IMR-90 (cell line): Measurements from ENCODE around the gene TMC1. TPM values are rescaled to one million over a fixed set of nuclear protein-coding genes. Genes with fewer than 3 reads are reported as not detected.

ENCODE experiments used
- ATAC-seq: fragments of 200-7000 bp; cut with Tn5 transposase; 2 replicates; pipeline ENCODE4 v1.9.1; 2020; ENCODE audit warnings: low read depth, mild to moderate bottlenecking, moderate library complexity
- BruUV-seq: library from RNA; stranded (reverse); fragments of 400-500 nt; replicated peaks from 2 replicates; lab custom pipeline; 2021; lab: Mats Ljungman, UMichigan
- CTCF ChIA-PET: fragments of 300-600 bp; formaldehyde crosslinking; extraction: SDS; loops from one replicate; lab custom pipeline; 2021; ENCODE audit warnings: antibody characterized with exemption; lab: Yijun Ruan, JAX
- POLR2A ChIA-PET: fragments of 300-600 bp; sonication (Branson Sonifier 250); formaldehyde crosslinking; loops from one replicate; lab custom pipeline; 2022; ENCODE audit warnings: antibody characterized with exemption; ENCODE audit not compliant: unreplicated experiment; lab: Charles Lee
- DNase-seq: peaks from one replicate; pipeline ENCODE4 v3.0.0; 2013
- H2AFZ ChIP-seq: replicated peaks from 2 replicates; pipeline ENCODE3; 2013; ENCODE audit warnings: low read length, mild to moderate bottlenecking; ENCODE audit not compliant: poor library complexity
- H2AK5ac ChIP-seq: 2 replicates; pipeline ENCODE4 v1.6.1; 2013; ENCODE audit warnings: low read depth, low read length, inconsistent platforms
- H2AK9ac ChIP-seq: replicated peaks from 2 replicates; pipeline ENCODE3; 2013; ENCODE audit warnings: mild to moderate bottlenecking, low read depth, low read length, moderate library complexity; ENCODE audit not compliant: poor library complexity
- H2BK120ac ChIP-seq: 2 replicates; pipeline ENCODE4 v1.6.1; 2013; ENCODE audit warnings: low read depth, low read length, inconsistent platforms
- H2BK15ac ChIP-seq: 3 replicates; pipeline ENCODE4 v1.6.1; 2013; ENCODE audit warnings: low read depth, low read length, inconsistent platforms
- H2BK20ac ChIP-seq: 2 replicates; pipeline ENCODE4 v1.6.1; 2013; ENCODE audit warnings: low read depth, mild to moderate bottlenecking, inconsistent platforms, low read length, moderate library complexity
- H2BK5ac ChIP-seq: 2 replicates; pipeline ENCODE4 v1.6.1; 2013; ENCODE audit warnings: mild to moderate bottlenecking, low read depth, low read length, inconsistent platforms; ENCODE audit not compliant: poor library complexity, severe bottlenecking
- H3K14ac ChIP-seq: replicated peaks from 2 replicates; pipeline ENCODE4 v1.6.1; 2013; ENCODE audit warnings: low read depth, low read length, inconsistent platforms
- H3K18ac ChIP-seq: 2 replicates; pipeline ENCODE4 v1.6.1; 2013; ENCODE audit warnings: low read depth, low read length, control low read depth
- H3K23ac ChIP-seq: 2 replicates; pipeline ENCODE4 v1.6.1; 2013; ENCODE audit warnings: low read depth, low read length, inconsistent platforms
- H3K27ac ChIP-seq: 2 replicates; pipeline ENCODE4 v1.5.1; 2013; ENCODE audit warnings: mild to moderate bottlenecking, control low read depth, low read length; ENCODE audit not compliant: insufficient read depth
- H3K27me3 ChIP-seq: 2 replicates; pipeline ENCODE4 v1.6.1; 2013; ENCODE audit warnings: low read length; ENCODE audit not compliant: control insufficient read depth, insufficient read depth
- H3K36me3 ChIP-seq: 2 replicates; pipeline ENCODE4 v1.6.1; 2013; ENCODE audit warnings: low read length, mixed read lengths; ENCODE audit not compliant: control insufficient read depth, insufficient read depth
- H3K4ac ChIP-seq: 2 replicates; pipeline ENCODE4 v1.6.1; 2013; ENCODE audit warnings: low read depth, low read length, inconsistent platforms
- H3K4me1 ChIP-seq: 2 replicates; pipeline ENCODE4 v1.6.1; 2013; ENCODE audit warnings: low read length, mixed read lengths; ENCODE audit not compliant: control insufficient read depth, insufficient read depth
- H3K4me2 ChIP-seq: 2 replicates; pipeline ENCODE4 v1.6.1; 2013; ENCODE audit warnings: low read depth, mild to moderate bottlenecking, control low read depth, low read length, moderate library complexity
- H3K4me3 ChIP-seq: 2 replicates; pipeline ENCODE4 v1.5.1; 2013; ENCODE audit warnings: low read depth, mild to moderate bottlenecking, control low read depth, low read length, moderate library complexity; ENCODE audit not compliant: insufficient read depth
- H3K56ac ChIP-seq: 2 replicates; pipeline ENCODE4 v1.6.1; 2013; ENCODE audit warnings: low read length, inconsistent platforms; ENCODE audit not compliant: insufficient read depth; ENCODE audit errors: extremely low read depth
- H3K79me1 ChIP-seq, 2 experiments: 2 replicates each; pipeline ENCODE4 v1.6.1; 2013; ENCODE audit warnings: low read length in 2 of 2, inconsistent platforms in 1 of 2, low read depth in 1 of 2
- H3K9ac ChIP-seq: 2 replicates; pipeline ENCODE4 v1.6.1; 2013; ENCODE audit warnings: low read depth, low read length, control low read depth
- H3K9me1 ChIP-seq: 2 replicates; pipeline ENCODE4 v1.6.1; 2013; ENCODE audit warnings: low read length, inconsistent platforms; ENCODE audit not compliant: insufficient read depth
- H3K9me3 ChIP-seq: 2 replicates; pipeline ENCODE4 v1.6.1; 2013; ENCODE audit warnings: low read length; ENCODE audit not compliant: control insufficient read depth, insufficient read depth
- H4K20me1 ChIP-seq: 2 replicates; pipeline ENCODE4 v1.6.1; 2013; ENCODE audit warnings: low read length, inconsistent platforms; ENCODE audit not compliant: insufficient read depth
- H4K5ac ChIP-seq: 2 replicates; pipeline ENCODE4 v1.6.1; 2013; ENCODE audit warnings: mild to moderate bottlenecking, low read depth, low read length, control low read depth
- H4K8ac ChIP-seq, 2 experiments: 2 replicates each; pipeline ENCODE4 v1.6.1; 2013; ENCODE audit warnings: low read depth in 2 of 2, low read length in 2 of 2, control low read depth in 1 of 2, inconsistent platforms in 1 of 2
- H4K91ac ChIP-seq: 2 replicates; pipeline ENCODE4 v1.6.1; 2013; ENCODE audit warnings: low read depth, low read length, inconsistent platforms; ENCODE audit not compliant: insufficient read depth
- BHLHE40 ChIP-seq: fragments of 150-350 bp; IDR thresholded peaks from 2 replicates; pipeline ENCODE4 v1.6.1; 2016; ENCODE audit warnings: mild to moderate bottlenecking, low read depth, low read length
- CEBPB ChIP-seq: IDR thresholded peaks from 2 replicates; pipeline ENCODE4 v1.6.1; 2012; ENCODE audit warnings: low read depth, low read length, improper control_type of control experiment
- CHD1 ChIP-seq: IDR thresholded peaks from 2 replicates; pipeline ENCODE4 v1.6.1; 2012; ENCODE audit warnings: low read depth, low read length, improper control_type of control experiment
- CTCF ChIP-seq: conservative IDR thresholded peaks from 2 replicates; pipeline ENCODE4 v1.5.1; 2012; ENCODE audit warnings: mild to moderate bottlenecking, low read depth, low read length, improper control_type of control experiment
- ELK1 ChIP-seq: fragments of 150-350 bp; IDR thresholded peaks from 2 replicates; pipeline ENCODE4 v1.6.1; 2016; ENCODE audit warnings: low read depth, mild to moderate bottlenecking, low read length, moderate library complexity, borderline replicate concordance
- FOS ChIP-seq: fragments of 150-350 bp; IDR thresholded peaks from 2 replicates; pipeline ENCODE4 v1.6.1; 2016; ENCODE audit warnings: low read depth, low read length
- MAFK ChIP-seq: IDR thresholded peaks from 2 replicates; pipeline ENCODE4 v1.6.1; 2012; ENCODE audit warnings: low read depth, low read length, improper control_type of control experiment
- MAZ ChIP-seq: IDR thresholded peaks from 2 replicates; pipeline ENCODE4 v1.6.1; 2012; ENCODE audit warnings: low read depth, mild to moderate bottlenecking, low read length, improper control_type of control experiment, moderate library complexity, borderline replicate concordance
- MXI1 ChIP-seq: IDR thresholded peaks from 2 replicates; pipeline ENCODE4 v1.6.1; 2012; ENCODE audit warnings: low read depth, mild to moderate bottlenecking, low read length, moderate library complexity, borderline replicate concordance
- NFE2L2 ChIP-seq: fragments of 150-350 bp; IDR thresholded peaks from 2 replicates; pipeline ENCODE4 v1.6.1; 2016; ENCODE audit warnings: low read depth, mild to moderate bottlenecking, low read length
- POLR2A ChIP-seq: IDR thresholded peaks from 2 replicates; pipeline ENCODE4 v1.6.1; 2012; ENCODE audit warnings: mild to moderate bottlenecking, low read depth, low read length
- RAD21 ChIP-seq: IDR thresholded peaks from 2 replicates; pipeline ENCODE4 v1.6.1; 2012; ENCODE audit warnings: low read length, improper control_type of control experiment
- RCOR1 ChIP-seq: IDR thresholded peaks from 2 replicates; pipeline ENCODE4 v1.6.1; 2012; ENCODE audit warnings: mild to moderate bottlenecking, low read length, improper control_type of control experiment; ENCODE audit not compliant: insufficient replicate concordance
- RFX5 ChIP-seq: IDR thresholded peaks from 2 replicates; pipeline ENCODE4 v1.8.0; 2012; ENCODE audit warnings: low read depth, mild to moderate bottlenecking, low read length, moderate library complexity
- SMC3 ChIP-seq: fragments of 150-350 bp; IDR thresholded peaks from 2 replicates; pipeline ENCODE4 v1.6.1; 2016; ENCODE audit warnings: low read depth, mild to moderate bottlenecking, antibody characterized with exemption, low read length, moderate library complexity
- USF2 ChIP-seq: fragments of 150-350 bp; IDR thresholded peaks from 2 replicates; pipeline ENCODE4 v1.6.1; 2017; ENCODE audit warnings: mild to moderate bottlenecking, antibody characterized with exemption, low read length, low read depth
- WGBS, 2 experiments: methylation state at CpG; one replicate each; pipeline versions ENCODE4 v1.1.5 to v1.1.7; 2013; ENCODE audit warnings: missing lambda C conversion rate in 2 of 2; ENCODE audit not compliant: insufficient read length in 1 of 2; ENCODE audit errors: extremely low coverage in 2 of 2; 5-methylcytosine and 5-hydroxymethylcytosine counted together
- dilution Hi-C: fragments of 300-500 bp; cut with HindIII; formaldehyde crosslinking; loops from one replicate; pipeline ENCODE4 v1.14.3; 2018; ENCODE audit warnings: low sequenced_read_pairs; ENCODE audit not compliant: unreplicated experiment
- in situ Hi-C: fragments of 300-500 bp; cut with MboI; formaldehyde crosslinking; loops from 3 replicates; pipeline ENCODE4 v1.14.3; 2019; ENCODE audit warnings: low sequenced_read_pairs, inconsistent platforms, mixed read lengths
- intact Hi-C: fragments of 100-400 bp; cut with micrococcal nuclease; formaldehyde crosslinking; loops from 2 replicates; pipeline ENCODE4 v1.10.0; 2022
- polyA plus RNA-seq, 3 experiments: library from polyadenylated mRNA; depleted of rRNA; stranded (reverse); fragments of >200 nt; gene quantifications; 2 replicates each; pipeline ENCODE4 v1.2.3, GENCODE V29; 2012; ENCODE audit warnings: low replicate concordance in 1 of 3
- total RNA-seq: library from RNA; depleted of rRNA; stranded (reverse); fragments of >200 nt; gene quantifications from 2 replicates; pipeline ENCODE4 v1.2.3, GENCODE V29; 2012

The TMC1 gene
- total and polyA plus RNA-seq, 2 of the 4 experiments (the other 2 are of a cell fraction) = not detected

- no peaks in the 10 kb centered on the region for H3K79me1 ChIP-seq
- H3K27me3 ChIP-seq = no peaks in the 10 kb centered on the region
- no peaks in the 10 kb centered on the region for H3K4me1 ChIP-seq
- H2BK15ac ChIP-seq = no peak overlapping the region
- no peak overlapping the region for H3K4me2 ChIP-seq
- no TSS peak for BruUV-seq
- no peak overlapping the region for H4K5ac ChIP-seq
- no peak overlapping the region for H3K14ac ChIP-seq
- H3K4me3 ChIP-seq = no peak overlapping the region
- no peak overlapping the region for H2AFZ ChIP-seq
- H3K4ac ChIP-seq = no peak overlapping the region
- no peaks in the 10 kb centered on the region for H4K20me1 ChIP-seq
- no peak overlapping the region for H3K23ac ChIP-seq
- DNase-seq (no peak), ATAC-seq (no peak)
- H2BK20ac ChIP-seq = no peak overlapping the region
- dilution Hi-C loops (no loop called here), intact Hi-C loops (no loop called here), in situ Hi-C loops (no loop called here)
- H2BK5ac ChIP-seq = no peak overlapping the region
- no peak overlapping the region for H4K8ac ChIP-seq
- H3K9ac ChIP-seq = no peak overlapping the region
- H2AK5ac ChIP-seq = no peak overlapping the region
- TF ChIP-seq MXI1 = no peak
- no peak for TF ChIP-seq MAFK
- TF ChIP-seq ELK1 = no peak
- TF ChIP-seq RCOR1 = no peak
- TF ChIP-seq NFE2L2 = no peak
- TF ChIP-seq RAD21 = no peak
- no peak for TF ChIP-seq FOS
- no peak for TF ChIP-seq CHD1
- TF ChIP-seq CTCF = no peak
- TF ChIP-seq CEBPB = no peak
- TF ChIP-seq MAZ = no peak
- no peak for TF ChIP-seq POLR2A
- TF ChIP-seq SMC3 = no peak
- TF ChIP-seq RFX5 = no peak
- TF ChIP-seq USF2 = no peak
- TF ChIP-seq BHLHE40 = no peak
- H2AK9ac ChIP-seq = no peak overlapping the region
- POLR2A ChIA-PET = no interaction called here
- H3K18ac ChIP-seq = no peak overlapping the region
- CTCF ChIA-PET = no interaction called here
- no CpG with 5 or more reads among the region's 2 CpGs for WGBS, 2 experiments
- H3K36me3 ChIP-seq = no peaks in the 10 kb centered on the region
- no peaks in the 10 kb centered on the region for H3K9me3 ChIP-seq
- H3K27ac ChIP-seq = no peak overlapping the region
- no peaks in the 10 kb centered on the region for H3K9me1 ChIP-seq
- H3K56ac ChIP-seq = no peak overlapping the region
- H4K91ac ChIP-seq = no peak overlapping the region
- H2BK120ac ChIP-seq = no peak overlapping the region
These were observed 287.0 kb downstream of the TMC1 start for GRCh38 chr9:72808446-72808768.
